GM10266 (cell line): Measurements from ENCODE around the gene MFAP5.
"Not testable (repeated sequence)": the region's sequence is repeated elsewhere in the genome, so short reads cannot be mapped to it uniquely, and the experiment has no call there.

Experiments
- DNase-seq: peaks from one replicate; pipeline ENCODE4 v3.0.0; 2012; ENCODE audit errors: extremely low spot score
- CTCF ChIP-seq: IDR thresholded peaks from 2 replicates; pipeline ENCODE4 v1.5.1; 2012; ENCODE audit warnings: mild to moderate bottlenecking, low read depth; ENCODE audit not compliant: control insufficient read depth, insufficient read depth; ENCODE audit errors: missing control alignments

The MFAP5 gene

GRCh38 chr12:8628731-8629130, 33.9 kb downstream of the MFAP5 start:
- DNase-seq, result no peak
- TF ChIP-seq CTCF, result no peak

- not testable (repeated sequence) for DNase-seq
These were observed 37.9 kb downstream of the MFAP5 start for GRCh38 chr12:8624750-8625149.

GRCh38 chr12:8622646-8623045, 40.0 kb downstream of the MFAP5 start:
- no peak for TF ChIP-seq CTCF
- no peak for DNase-seq

- no peak for DNase-seq
- no peak for TF ChIP-seq CTCF
These were observed 47.4 kb downstream of the MFAP5 start for GRCh38 chr12:8615206-8615605.

- not testable (repeated sequence) for DNase-seq
These were observed 48.7 kb downstream of the MFAP5 start for GRCh38 chr12:8613881-8614280.

- DNase-seq, result no peak
- no peak for TF ChIP-seq CTCF
These were observed 50.0 kb downstream of the MFAP5 start, which contains the start of gene AICDA for GRCh38 chr12:8612629-8613028. Gene AICDA (minus strand): TSS chr12:8612859. CDS start chr12:8612767, 92 bp downstream.

GRCh38 chr12:8609061-8609570, 53.5 kb downstream of the MFAP5 start:
- peak; percentile 56 for DNase-seq
- TF ChIP-seq CTCF, result peak; percentile 79

- TF ChIP-seq CTCF, result no peak
These were observed 55.7 kb downstream of the MFAP5 start for GRCh38 chr12:8606890-8607289.

GRCh38 chr12:8605057-8605456, 57.6 kb downstream of the MFAP5 start:
- DNase-seq, result no peak
- no peak for TF ChIP-seq CTCF

More at GRCh38 chr12:8606890-8607289, 55.7 kb downstream of the MFAP5 start:
- no peak for DNase-seq
